ENCODE results near the gene MTMR3. TPM values are rescaled to one million over a fixed set of nuclear protein-coding genes. Genes with fewer than 3 reads are reported as not detected.

Gene MTMR3
- total RNA-seq, 4 donors from 2014 or later, result 34.9 to 45.9 (median 41.9) TPM

GRCh38 chr22:30038219-30038618 is 155.2 kb downstream of the MTMR3 start:
- TF ChIP-seq EP300 (IDR thresholded peaks at IDR 0.05), result no peak
- no peak for TF ChIP-seq POLR2A (IDR thresholded peaks at IDR 0.05)
- TF ChIP-seq POLR2AphosphoS5 (IDR thresholded peaks at IDR 0.05), result no peak
- no peak for TF ChIP-seq CTCF (IDR thresholded peaks at IDR 0.05)
- H3K4me3 ChIP-seq, result no peak overlapping the region

GRCh38 chr22:30040499-30041260 is 157.7 kb downstream of the MTMR3 start:
- TF ChIP-seq POLR2AphosphoS5 (IDR thresholded peaks at IDR 0.05), result no peak
- no peak for TF ChIP-seq CTCF (IDR thresholded peaks at IDR 0.05)
- no peak for TF ChIP-seq EP300 (IDR thresholded peaks at IDR 0.05)
- TF ChIP-seq POLR2A (IDR thresholded peaks at IDR 0.05), result no peak
- no peaks in the 10 kb centered on the region for H3K4me1 ChIP-seq
- no peaks in the 10 kb centered on the region for H3K36me3 ChIP-seq
- H3K27ac ChIP-seq, result no peak overlapping the region
- H3K27me3 ChIP-seq, result peaks cover 11% of the 10 kb centered on the region
- ATAC-seq, result no peak
- H3K9me3 ChIP-seq, result no peaks in the 10 kb centered on the region
- WGBS, 2 donors (ENCODE audit: low coverage in 1 of 2), result 87 to 100% methylated on average over 4 to 7 of the region's 11 CpGs
- no peak overlapping the region for H3K4me3 ChIP-seq

More at GRCh38 chr22:30038219-30038618, 155.2 kb downstream of the MTMR3 start:
- H3K27ac ChIP-seq, result no peak overlapping the region
- no peaks in the 10 kb centered on the region for H3K9me3 ChIP-seq
- WGBS, 2 donors (ENCODE audit: low coverage in 1 of 2), result 57 to 62% methylated on average over 2 to 3 of the region's 3 CpGs
- H3K27me3 ChIP-seq, result no peaks in the 10 kb centered on the region
- H3K36me3 ChIP-seq, result no peaks in the 10 kb centered on the region
- no peaks in the 10 kb centered on the region for H3K4me1 ChIP-seq
- ATAC-seq, result no peak

GRCh38 chr22:30041475-30041874 is 158.5 kb downstream of the MTMR3 start:
- TF ChIP-seq POLR2AphosphoS5 (IDR thresholded peaks at IDR 0.05) (no peak), CTCF (IDR thresholded peaks at IDR 0.05) (no peak)
- no peak overlapping the region for H3K4me3 ChIP-seq
- H3K4me1 ChIP-seq, result no peaks in the 10 kb centered on the region
- no peaks in the 10 kb centered on the region for H3K36me3 ChIP-seq
- no peak for ATAC-seq
- no peaks in the 10 kb centered on the region for H3K9me3 ChIP-seq
- 17 to 80% methylated on average over 1 of the region's 2 CpGs for WGBS, 2 donors (ENCODE audit: low coverage in 1 of 2)
- no peak overlapping the region for H3K27ac ChIP-seq
- peaks cover 11% of the 10 kb centered on the region for H3K27me3 ChIP-seq

GRCh38 chr22:30041881-30042280 is 158.9 kb downstream of the MTMR3 start:
- no peak for TF ChIP-seq POLR2AphosphoS5 (IDR thresholded peaks at IDR 0.05)
- TF ChIP-seq CTCF (IDR thresholded peaks at IDR 0.05), result no peak
- no peak for TF ChIP-seq POLR2A (IDR thresholded peaks at IDR 0.05)
- no peak for TF ChIP-seq EP300 (IDR thresholded peaks at IDR 0.05)
- 93% methylated on average over 2 of the region's 2 CpGs; no CpG with 5 or more reads in 1 of the 2 donors for WGBS, 2 donors (ENCODE audit: low coverage in 1 of 2)

GRCh38 chr22:30043161-30043560 is 160.2 kb downstream of the MTMR3 start:
- no peak overlapping the region for H3K27ac ChIP-seq
- no peak for ATAC-seq
- no peaks in the 10 kb centered on the region for H3K4me1 ChIP-seq
- H3K27me3 ChIP-seq, result peaks cover 11% of the 10 kb centered on the region
- H3K36me3 ChIP-seq, result no peaks in the 10 kb centered on the region
- no peak overlapping the region for H3K4me3 ChIP-seq
- no peaks in the 10 kb centered on the region for H3K9me3 ChIP-seq
- WGBS, 2 donors (ENCODE audit: low coverage in 1 of 2), result 27 to 46% methylated on average over 4 of the region's 4 CpGs
- no peak for TF ChIP-seq POLR2A (IDR thresholded peaks at IDR 0.05)
- TF ChIP-seq EP300 (IDR thresholded peaks at IDR 0.05), result no peak
- TF ChIP-seq CTCF (IDR thresholded peaks at IDR 0.05), result no peak
- no peak for TF ChIP-seq POLR2AphosphoS5 (IDR thresholded peaks at IDR 0.05)

More at GRCh38 chr22:30041881-30042280, 158.9 kb downstream of the MTMR3 start:
- Histone ChIP-seq H3K4me1 (no peaks in the 10 kb centered on the region), H3K36me3 (no peaks in the 10 kb centered on the region), H3K9me3 (no peaks in the 10 kb centered on the region), H3K27ac (no peak overlapping the region), H3K4me3 (no peak overlapping the region), H3K27me3 (peaks cover 11% of the 10 kb centered on the region)
- no peak for ATAC-seq

All from gastroesophageal sphincter (tissue), 4 donors.